HCT116 (cell line): ENCODE results near the gene CFL1. TPM values are rescaled to one million over a fixed set of nuclear protein-coding genes. Genes with fewer than 3 reads are reported as not detected.

ENCODE experiments used
- ATAC-seq: fragments of 200-7000 bp; cut with Tn5 transposase; 2 replicates; pipeline ENCODE4 v1.9.1; 2020; ENCODE audit warnings: mild to moderate bottlenecking, moderate library complexity
- BruUV-seq: library from RNA; stranded (reverse); fragments of 400-500 nt; replicated peaks from 2 replicates; lab custom pipeline; 2021; lab: Mats Ljungman, UMichigan
- CTCF ChIA-PET: fragments of 300-600 bp; sonication (Branson Sonifier 250); formaldehyde crosslinking; loops from one replicate; lab custom pipeline; 2021; ENCODE audit warnings: antibody characterized with exemption; lab: Charles Lee
- POLR2A ChIA-PET: fragments of 300-600, 350-600 bp; sonication (Branson Sonifier 250); formaldehyde crosslinking; loops from one replicate; lab custom pipeline; 2021; ENCODE audit warnings: antibody characterized with exemption; lab: Charles Lee
- RAD21 ChIA-PET, 2 experiments: fragments of 300-600 bp; sonication (Branson Sonifier 250); formaldehyde crosslinking; loops; one replicate each; lab custom pipeline; 2023; ENCODE audit warnings: low total read pairs in 2 of 2; ENCODE audit not compliant: uncharacterized antibody in 2 of 2, unreplicated experiment in 2 of 2, low non-redundant PET in 1 of 2; lab: Charles Lee
- DNase-seq: peaks from one replicate; pipeline ENCODE4 v3.0.0-alpha.2; 2010; ENCODE audit warnings: low read depth, low spot score
- H2AFZ ChIP-seq: fragments of 200-600 bp; shearing (Covaris generic), sonication (generic); 2 replicates; pipeline ENCODE4 v1.6.1; 2017; ENCODE audit warnings: low read depth, mixed run types, mixed read lengths, antibody characterized with exemption, low read length; ENCODE audit not compliant: poor library complexity, severe bottlenecking
- H3K27ac ChIP-seq: 2 replicates; pipeline ENCODE4 v1.5.1; 2012; ENCODE audit warnings: low read depth, low read length
- H3K27me3 ChIP-seq: fragments of 200-600 bp; sonication (generic); 2 replicates; pipeline ENCODE4 v1.6.1; 2016; ENCODE audit warnings: mixed run types, low read length, mixed read lengths; ENCODE audit not compliant: insufficient read depth
- H3K36me3 ChIP-seq, 2 experiments: fragments of 200-500 bp in 1 of 2; fragments of 200-600 bp in 1 of 2; sonication (Bioruptor generic) in 1 of 2; sonication (generic) in 1 of 2; 2 replicates each; pipeline versions ENCODE4 v1.5.1 to v1.6.1; 2014 to 2016; ENCODE audit warnings: low read length in 2 of 2, inconsistent platforms in 1 of 2, mixed read lengths in 1 of 2, mixed run types in 1 of 2; ENCODE audit not compliant: insufficient read depth in 2 of 2, control insufficient read depth in 1 of 2
- H3K4me1 ChIP-seq, 2 experiments: fragments of 200-600 bp in 1 of 2; sonication (generic) in 1 of 2; 2 replicates each; pipeline versions ENCODE4 v1.5.1 to v1.6.1; 2012 to 2017; ENCODE audit warnings: low read length in 2 of 2, inconsistent platforms in 1 of 2, mild to moderate bottlenecking in 1 of 2, mixed read lengths in 1 of 2, mixed run types in 1 of 2, moderate library complexity in 1 of 2; ENCODE audit not compliant: insufficient read depth in 2 of 2, control insufficient read depth in 1 of 2
- H3K4me2 ChIP-seq: fragments of 200-600 bp; sonication (generic); 2 replicates; pipeline ENCODE4 v1.6.1; 2017; ENCODE audit warnings: mixed run types, low read length, mixed read lengths
- H3K4me3 ChIP-seq, 2 experiments: fragments of 200-600 bp in 1 of 2; sonication (generic) in 1 of 2; replicated peaks in 1 of 2; 2 replicates each; pipeline ENCODE4 v1.5.1; 2011 to 2016; ENCODE audit warnings: low read length in 2 of 2, control low read depth in 1 of 2, low read depth in 1 of 2, mild to moderate bottlenecking in 1 of 2, mixed read lengths in 1 of 2, mixed run types in 1 of 2
- H3K79me2 ChIP-seq: fragments of 200-600 bp; sonication (generic); 2 replicates; pipeline ENCODE4 v1.6.1; 2017; ENCODE audit warnings: mild to moderate bottlenecking, mixed run types, low read length, moderate library complexity, mixed read lengths; ENCODE audit not compliant: insufficient read depth
- H3K9ac ChIP-seq: fragments of 200-600 bp; sonication (generic); 2 replicates; pipeline ENCODE4 v1.6.1; 2016; ENCODE audit warnings: low read length, mixed read lengths
- H3K9me2 ChIP-seq: fragments of 200-600 bp; sonication (generic), shearing (Covaris generic); 2 replicates; pipeline ENCODE4 v1.6.1; 2017; ENCODE audit warnings: mixed run types, mild to moderate bottlenecking, moderate library complexity; ENCODE audit not compliant: insufficient read depth
- H3K9me3 ChIP-seq, 2 experiments: fragments of 200-500 bp in 1 of 2; fragments of 200-600 bp in 1 of 2; sonication (Bioruptor generic) in 1 of 2; sonication (generic) in 1 of 2; 2 replicates each; pipeline ENCODE4 v1.6.1; 2014 to 2017; ENCODE audit warnings: low read length in 2 of 2, mixed read lengths in 2 of 2, inconsistent platforms in 1 of 2, low read depth in 1 of 2, mild to moderate bottlenecking in 1 of 2, mixed run types in 1 of 2, moderate library complexity in 1 of 2; ENCODE audit not compliant: control insufficient read depth in 1 of 2, insufficient read depth in 1 of 2
- H4K20me1 ChIP-seq: fragments of 200-600 bp; sonication (generic), shearing (Covaris generic); 2 replicates; pipeline ENCODE4 v1.6.1; 2017; ENCODE audit warnings: mixed run types, mild to moderate bottlenecking, moderate library complexity; ENCODE audit not compliant: insufficient read depth
- CBX3 ChIP-seq: IDR thresholded peaks from 2 replicates; pipeline ENCODE4 v1.6.1; 2012; ENCODE audit warnings: low read depth
- ELF1 ChIP-seq: IDR thresholded peaks from 2 replicates; pipeline ENCODE4 v1.6.1; 2012; ENCODE audit warnings: low read depth, borderline replicate concordance
- EZH2 ChIP-seq: fragments of 200-600 bp; sonication (generic); IDR thresholded peaks from 2 replicates; pipeline ENCODE4 v1.6.1; 2017; ENCODE audit warnings: antibody characterized with exemption, mixed run types
- EZH2phosphoT487 ChIP-seq: fragments of 200-600 bp; IDR thresholded peaks from 2 replicates; pipeline ENCODE4 v1.6.1; 2018; ENCODE audit warnings: antibody characterized with exemption, borderline replicate concordance
- FOSL1 ChIP-seq: IDR thresholded peaks from 2 replicates; pipeline ENCODE4 v1.6.1; 2012; ENCODE audit warnings: low read depth
- POLR2A ChIP-seq: IDR thresholded peaks from 2 replicates; pipeline ENCODE4 v1.7.0; 2011; ENCODE audit warnings: borderline replicate concordance; ENCODE audit not compliant: insufficient read depth, insufficient read length; ENCODE audit errors: extremely low read depth
- POLR2AphosphoS5 ChIP-seq: IDR thresholded peaks from 2 replicates; pipeline ENCODE4 v1.6.1; 2011; ENCODE audit warnings: mild to moderate bottlenecking, low read depth, low read length, moderate library complexity
- RAD21 ChIP-seq: IDR thresholded peaks from 2 replicates; pipeline ENCODE4 v1.6.1; 2012; ENCODE audit warnings: low read depth, mild to moderate bottlenecking
- SIN3A ChIP-seq: IDR thresholded peaks from 2 replicates; pipeline ENCODE4 v1.6.1; 2012; ENCODE audit warnings: low read depth
- SP1 ChIP-seq: IDR thresholded peaks from 2 replicates; pipeline ENCODE4 v1.6.1; 2012; ENCODE audit warnings: low read depth
- SRF ChIP-seq: IDR thresholded peaks from 2 replicates; pipeline ENCODE4 v1.6.1; 2012; ENCODE audit warnings: low read depth
- TCF7L2 ChIP-seq: IDR thresholded peaks from 2 replicates; pipeline ENCODE4 v1.7.0; 2011; ENCODE audit warnings: borderline replicate concordance, inconsistent platforms; ENCODE audit not compliant: insufficient read depth, insufficient read length; ENCODE audit errors: extremely low read depth
- YY1 ChIP-seq: IDR thresholded peaks from 2 replicates; pipeline ENCODE4 v1.6.1; 2011; ENCODE audit warnings: low read length, low read depth, moderate library complexity, mild to moderate bottlenecking; ENCODE audit not compliant: insufficient replicate concordance; ENCODE audit errors: extremely low read depth
- ZFX ChIP-seq: fragments of 450-650 bp; IDR thresholded peaks from 2 replicates; pipeline ENCODE4 v1.6.1; 2017
- ZNF274 ChIP-seq: fragments of 200-500 bp; sonication (Bioruptor generic); IDR thresholded peaks from 2 replicates; pipeline ENCODE4 v1.6.1; 2014; ENCODE audit warnings: mild to moderate bottlenecking, low read depth, low read length, inconsistent platforms
- intact Hi-C: fragments of 100-400 bp; cut with micrococcal nuclease; formaldehyde crosslinking; loops from 2 replicates; pipeline ENCODE4 v1.10.0; 2022
- total RNA-seq: library from RNA; stranded (reverse); gene quantifications from one replicate; pipeline ENCODE4 v1.2.1, GENCODE V29; 2021; ENCODE audit not compliant: unreplicated experiment
- TF ChIP-seq, protein P1 (sequence below): IDR thresholded peaks from 2 replicates; pipeline ENCODE4 v1.6.1; 2012
- TF ChIP-seq, protein P2 (sequence below): IDR thresholded peaks from 2 replicates; pipeline ENCODE4 v1.6.1; 2012
- TF ChIP-seq, protein P3 (sequence below): IDR thresholded peaks from 2 replicates; pipeline ENCODE4 v1.6.1; 2012; ENCODE audit warnings: low read depth

Gene CFL1
- total RNA-seq, 1 experiment from 2014 or later = 1,270 TPM

DNA sequence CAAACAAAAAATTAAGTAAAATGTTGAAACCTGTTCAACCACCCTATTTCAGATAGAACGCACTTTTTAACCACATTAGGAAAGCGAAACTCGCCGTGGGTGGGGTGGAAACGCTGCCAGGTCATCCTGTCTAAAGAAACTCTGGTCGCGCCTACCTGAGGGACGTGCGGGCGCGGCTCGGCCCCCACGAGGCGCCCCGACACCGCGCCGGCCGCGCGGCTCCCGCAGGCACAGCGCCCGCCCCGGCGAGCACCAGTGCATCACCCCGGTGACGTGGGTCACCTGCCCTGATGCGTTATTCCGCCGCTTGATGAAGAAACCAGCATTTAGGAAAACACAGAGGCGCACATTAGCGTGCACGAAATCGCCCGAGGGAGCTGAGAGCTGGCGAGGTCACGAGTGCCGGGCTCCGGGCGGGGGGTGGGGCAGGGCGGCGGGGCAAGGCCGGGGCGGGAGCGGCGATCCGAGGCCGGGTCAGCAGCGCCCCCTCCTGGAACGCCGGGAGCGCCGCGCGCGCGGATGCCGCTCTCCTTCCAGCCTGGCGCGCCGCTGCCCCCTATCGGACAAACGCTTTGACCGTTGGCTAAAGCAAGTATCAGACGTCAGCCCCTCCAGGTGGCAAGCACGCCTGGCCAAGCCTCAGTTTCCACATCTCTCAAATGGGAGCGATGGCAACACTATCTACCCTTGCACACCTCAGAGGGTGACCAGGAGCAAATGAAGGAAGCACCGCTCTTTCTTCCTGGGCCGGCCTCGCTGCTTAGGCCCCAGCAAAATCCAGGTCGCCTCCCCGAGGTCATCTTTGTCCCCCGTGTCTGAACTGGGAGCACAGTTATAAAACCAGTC lies 39.9 kb downstream of the CFL1 start (continued):
- TF ChIP-seq POLR2A (no peak), EZH2phosphoT487 (no peak), SIN3A (peak; percentile 41; the same call in 1 of the 2 replicates), YY1 (no peak), ZNF274 (no peak), ZFX (no peak; the same call in 1 of the 2 replicates), ELF1 (no peak), SRF (no peak), EZH2 (no peak), POLR2AphosphoS5 (peak; percentile 31), RAD21 (peak; percentile 96), CBX3 (peak; percentile 98)
- TF ChIP-seq, protein P1, sequence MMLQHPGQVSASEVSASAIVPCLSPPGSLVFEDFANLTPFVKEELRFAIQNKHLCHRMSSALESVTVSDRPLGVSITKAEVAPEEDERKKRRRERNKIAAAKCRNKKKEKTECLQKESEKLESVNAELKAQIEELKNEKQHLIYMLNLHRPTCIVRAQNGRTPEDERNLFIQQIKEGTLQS = no peak
- TF ChIP-seq, protein P2, sequence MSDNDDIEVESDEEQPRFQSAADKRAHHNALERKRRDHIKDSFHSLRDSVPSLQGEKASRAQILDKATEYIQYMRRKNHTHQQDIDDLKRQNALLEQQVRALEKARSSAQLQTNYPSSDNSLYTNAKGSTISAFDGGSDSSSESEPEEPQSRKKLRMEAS = peak; percentile 86

DNA sequence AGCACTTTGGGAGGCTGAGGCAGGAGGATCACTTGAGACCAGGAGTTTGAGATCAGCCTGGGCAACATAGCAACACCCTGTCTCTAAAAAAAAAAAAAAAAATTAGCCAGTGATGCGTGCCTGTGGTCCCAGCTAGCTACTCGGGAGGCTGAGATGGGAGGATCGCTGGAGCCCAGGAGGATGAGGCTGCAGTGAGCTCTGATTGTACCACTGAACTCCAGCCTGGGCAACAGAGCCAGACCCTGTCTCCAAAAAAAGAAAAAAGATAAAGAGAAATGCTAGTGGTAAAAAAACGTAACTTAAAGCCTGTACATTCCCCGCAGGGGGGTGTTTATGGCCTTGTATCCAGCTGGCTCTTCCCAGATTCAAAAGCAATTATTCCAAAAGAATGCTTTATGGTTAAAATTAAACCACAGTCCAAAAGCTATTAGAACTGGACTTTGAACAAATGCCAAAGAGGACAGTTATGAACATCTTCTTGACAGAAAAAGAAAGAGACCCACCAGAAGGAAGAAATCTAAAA lies 40.6 kb downstream of the CFL1 start:
- intact Hi-C loops = no loop called here
- TF ChIP-seq, protein P3, sequence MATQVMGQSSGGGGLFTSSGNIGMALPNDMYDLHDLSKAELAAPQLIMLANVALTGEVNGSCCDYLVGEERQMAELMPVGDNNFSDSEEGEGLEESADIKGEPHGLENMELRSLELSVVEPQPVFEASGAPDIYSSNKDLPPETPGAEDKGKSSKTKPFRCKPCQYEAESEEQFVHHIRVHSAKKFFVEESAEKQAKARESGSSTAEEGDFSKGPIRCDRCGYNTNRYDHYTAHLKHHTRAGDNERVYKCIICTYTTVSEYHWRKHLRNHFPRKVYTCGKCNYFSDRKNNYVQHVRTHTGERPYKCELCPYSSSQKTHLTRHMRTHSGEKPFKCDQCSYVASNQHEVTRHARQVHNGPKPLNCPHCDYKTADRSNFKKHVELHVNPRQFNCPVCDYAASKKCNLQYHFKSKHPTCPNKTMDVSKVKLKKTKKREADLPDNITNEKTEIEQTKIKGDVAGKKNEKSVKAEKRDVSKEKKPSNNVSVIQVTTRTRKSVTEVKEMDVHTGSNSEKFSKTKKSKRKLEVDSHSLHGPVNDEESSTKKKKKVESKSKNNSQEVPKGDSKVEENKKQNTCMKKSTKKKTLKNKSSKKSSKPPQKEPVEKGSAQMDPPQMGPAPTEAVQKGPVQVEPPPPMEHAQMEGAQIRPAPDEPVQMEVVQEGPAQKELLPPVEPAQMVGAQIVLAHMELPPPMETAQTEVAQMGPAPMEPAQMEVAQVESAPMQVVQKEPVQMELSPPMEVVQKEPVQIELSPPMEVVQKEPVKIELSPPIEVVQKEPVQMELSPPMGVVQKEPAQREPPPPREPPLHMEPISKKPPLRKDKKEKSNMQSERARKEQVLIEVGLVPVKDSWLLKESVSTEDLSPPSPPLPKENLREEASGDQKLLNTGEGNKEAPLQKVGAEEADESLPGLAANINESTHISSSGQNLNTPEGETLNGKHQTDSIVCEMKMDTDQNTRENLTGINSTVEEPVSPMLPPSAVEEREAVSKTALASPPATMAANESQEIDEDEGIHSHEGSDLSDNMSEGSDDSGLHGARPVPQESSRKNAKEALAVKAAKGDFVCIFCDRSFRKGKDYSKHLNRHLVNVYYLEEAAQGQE = no peak
- no peak for TF ChIP-seq CBX3
- no peak for TF ChIP-seq SRF
- TF ChIP-seq, protein P2 = no peak
- no peak for TF ChIP-seq EZH2phosphoT487
- no peak for TF ChIP-seq RAD21
- no peak for TF ChIP-seq ZNF274
- no peak for TF ChIP-seq EZH2
- no peak for TF ChIP-seq SP1
- no peak for TF ChIP-seq FOSL1
- TF ChIP-seq TCF7L2 = no peak

More for the DNA sequence above, 40.6 kb downstream of the CFL1 start:
- H4K20me1 ChIP-seq = no peaks in the 10 kb centered on the region
- CTCF ChIA-PET = interaction anchor here (0.6 to 3.7 kb wide), 12 partner anchors 10 to 208 kb away, joined by 3 to 36 read pairs (median 4); partner anchors contain the start of gene KAT5
- peak overlapping the region; percentile 76 for H3K4me2 ChIP-seq
- no peaks in the 10 kb centered on the region for H3K9me2 ChIP-seq
- H3K9ac ChIP-seq = peak overlapping the region; percentile 67
- H3K4me1 ChIP-seq = peaks cover 0 to 12% of the 10 kb centered on the region in 2 experiments; a peak in 2 of 4 replicates
- H3K4me3 ChIP-seq = peak overlapping the region; percentile 51 to 65
- TSS peak; percentile 74 for BruUV-seq
- peak overlapping the region; percentile 51; the same call in 1 of the 2 replicates for H3K27ac ChIP-seq
- H2AFZ ChIP-seq = peak overlapping the region; percentile 88
- no peak for DNase-seq
- H3K27me3 ChIP-seq = no peaks in the 10 kb centered on the region
- H3K36me3 ChIP-seq = no peaks in the 10 kb centered on the region
- POLR2A ChIA-PET = interaction anchor here (0.6 to 2.6 kb wide), 6 partner anchors 13 to 170 kb away, joined by 3 to 8 read pairs (median 4); partner anchors contain the start of genes AP5B1, KAT5 and MUS81
- H3K79me2 ChIP-seq = no peaks in the 10 kb centered on the region
- ATAC-seq = no peak
- H3K9me3 ChIP-seq = no peaks in the 10 kb centered on the region
- RAD21 ChIA-PET = interaction anchor here (0.6 to 2.2 kb wide), 12 partner anchors 20 to 188 kb away, joined by 3 to 12 read pairs (median 3); partner anchors contain the start of gene KAT5 (in 1 of the 2)
